HepG2 (cell line): Measurements from ENCODE around the gene TMBIM6. TPM values are rescaled to one million over a fixed set of nuclear protein-coding genes. Genes with fewer than 3 reads are reported as not detected.

Experiments used
- ATF7 ChIP-seq, 2 experiments: fragments of 450-650 bp in 1 of 2; sonication (generic) in 1 of 2; formaldehyde crosslinking in 1 of 2; IDR thresholded peaks; 2 replicates each; pipeline versions ENCODE4 v1.4.0 to v1.6.1; 2016 to 2020; ENCODE audit warnings: antibody characterized with exemption in 1 of 2, mild to moderate bottlenecking in 1 of 2, missing genetic modification reagents in 1 of 2
- CC2D1A ChIP-seq: sonication (generic); formaldehyde crosslinking; IDR thresholded peaks from 2 replicates; pipeline ENCODE4 v1.8.1; 2023; ENCODE audit warnings: mild to moderate bottlenecking, missing genetic modification reagents
- CERS6 ChIP-seq: sonication (generic); formaldehyde crosslinking; IDR thresholded peaks from 2 replicates; pipeline ENCODE4 v1.5.0; 2020; ENCODE audit warnings: missing genetic modification reagents
- CHCHD3 ChIP-seq: sonication (generic); formaldehyde crosslinking; IDR thresholded peaks from 2 replicates; pipeline ENCODE4 v1.8.0; 2022; ENCODE audit warnings: mild to moderate bottlenecking, missing genetic modification reagents, moderate library complexity
- CSRNP2 ChIP-seq: sonication (generic); formaldehyde crosslinking; conservative IDR thresholded peaks from 2 replicates; pipeline ENCODE4 v1.8.0; 2022; ENCODE audit warnings: low read depth, missing genetic modification reagents
- IRX3 ChIP-seq: sonication (generic); formaldehyde crosslinking; IDR thresholded peaks from 2 replicates; pipeline ENCODE4 v1.8.1; 2023; ENCODE audit warnings: mild to moderate bottlenecking, low read depth, missing genetic modification reagents, borderline replicate concordance
- JARID2 ChIP-seq: sonication (generic); formaldehyde crosslinking; IDR thresholded peaks from 2 replicates; pipeline ENCODE4 v1.8.1; 2023; ENCODE audit warnings: missing genetic modification reagents, inconsistent platforms; ENCODE audit not compliant: insufficient replicate concordance
- KDM5A ChIP-seq: fragments of 200-600 bp; sonication (generic); IDR thresholded peaks from 2 replicates; pipeline ENCODE4 v1.7.0; 2018; ENCODE audit warnings: antibody characterized with exemption, mild to moderate bottlenecking, low read length, borderline replicate concordance
- KMT2B ChIP-seq: IDR thresholded peaks from 2 replicates; pipeline ENCODE4 v1.6.1; 2016; ENCODE audit warnings: missing genetic modification reagents, missing compliant biosample characterization
- MAFG ChIP-seq: sonication (generic); formaldehyde crosslinking; IDR thresholded peaks from 2 replicates; pipeline ENCODE4 v1.5.1; 2020; ENCODE audit warnings: mild to moderate bottlenecking, missing genetic modification reagents
- MEIS1 ChIP-seq: sonication (generic); formaldehyde crosslinking; IDR thresholded peaks from 2 replicates; pipeline ENCODE4 v1.9.0; 2021; ENCODE audit warnings: mild to moderate bottlenecking, missing genetic modification reagents, moderate library complexity, borderline replicate concordance
- NFE2L1 ChIP-seq: sonication (generic); formaldehyde crosslinking; IDR thresholded peaks from 2 replicates; pipeline ENCODE4 v1.4.0; 2020; ENCODE audit warnings: missing genetic modification reagents, mild to moderate bottlenecking, borderline replicate concordance
- PITX1 ChIP-seq: sonication (generic); formaldehyde crosslinking; IDR thresholded peaks from 2 replicates; pipeline ENCODE4 v1.5.1; 2020; ENCODE audit warnings: mild to moderate bottlenecking, missing genetic modification reagents
- SIN3A ChIP-seq: IDR thresholded peaks from 2 replicates; pipeline ENCODE4 v1.6.1; 2011; ENCODE audit warnings: low read depth, mild to moderate bottlenecking, control low read depth, low read length, borderline replicate concordance
- SUZ12 ChIP-seq: fragments of 150-350 bp; IDR thresholded peaks from 2 replicates; pipeline ENCODE4 v1.6.1; 2014; ENCODE audit warnings: low read depth, low read length
- ZBTB37 ChIP-seq: sonication (generic); formaldehyde crosslinking; IDR thresholded peaks from 2 replicates; pipeline ENCODE4 v1.4.0; 2020; ENCODE audit warnings: mild to moderate bottlenecking, missing genetic modification reagents
- ZNF136 ChIP-seq: sonication (generic); formaldehyde crosslinking; IDR thresholded peaks from 2 replicates; pipeline ENCODE4 v1.8.1; 2022; ENCODE audit warnings: low read depth, mild to moderate bottlenecking, moderate library complexity, missing genetic modification reagents
- ZNF446 ChIP-seq: sonication (generic); formaldehyde crosslinking; IDR thresholded peaks from 2 replicates; pipeline ENCODE4 v1.5.0; 2020; ENCODE audit warnings: mild to moderate bottlenecking, missing genetic modification reagents
- ZNF460 ChIP-seq: sonication (generic); formaldehyde crosslinking; IDR thresholded peaks from 2 replicates; pipeline ENCODE4 v1.5.1; 2020; ENCODE audit warnings: missing genetic modification reagents, mild to moderate bottlenecking, borderline replicate concordance
- ZNF564 ChIP-seq: sonication (generic); formaldehyde crosslinking; IDR thresholded peaks from 2 replicates; pipeline ENCODE4 v1.8.1; 2023; ENCODE audit warnings: mild to moderate bottlenecking, missing genetic modification reagents
- ZNF737 ChIP-seq: sonication (generic); formaldehyde crosslinking; IDR thresholded peaks from 2 replicates; pipeline ENCODE4 v1.5.0; 2020; ENCODE audit warnings: missing genetic modification reagents, mild to moderate bottlenecking, borderline replicate concordance
- ZNF776 ChIP-seq: sonication (generic); formaldehyde crosslinking; IDR thresholded peaks from 2 replicates; pipeline ENCODE4 v1.4.0; 2020; ENCODE audit warnings: mild to moderate bottlenecking, missing genetic modification reagents
- ZNF788 ChIP-seq: sonication (generic); formaldehyde crosslinking; IDR thresholded peaks from 2 replicates; pipeline ENCODE4 v1.5.0; 2020; ENCODE audit warnings: mild to moderate bottlenecking, missing genetic modification reagents, borderline replicate concordance
- polyA plus RNA-seq, 8 experiments: library from polyadenylated mRNA; depleted of rRNA in 3 of 8; stranded (reverse) in 7 of 8; unstranded in 1 of 8; fragments of >200 nt; fragmentation: Illumina TruSeq in 4 of 8; extraction: Trizol in 4 of 8; gene quantifications; 2 replicates each; pipeline versions ENCODE4 v1.2.1 to v1.2.3, GENCODE V29; 2011 to 2016; ENCODE audit warnings: low read depth in 4 of 8, missing spikeins in 1 of 8, mixed read lengths in 1 of 8; ENCODE audit not compliant: insufficient read depth in 1 of 8
- total RNA-seq, 5 experiments: library from RNA; depleted of rRNA; stranded (reverse); fragments of >200 nt; fragmentation: Illumina TruSeq; extraction: Trizol; gene quantifications; 2 replicates each; pipeline ENCODE4 v1.2.3, GENCODE V29; 2016; ENCODE audit warnings: low read depth in 1 of 5
- TF ChIP-seq, protein P1 (sequence below): sonication (generic); formaldehyde crosslinking; conservative IDR thresholded peaks from 2 replicates; pipeline ENCODE4 v1.8.0; 2022; ENCODE audit warnings: mild to moderate bottlenecking, moderate library complexity, missing genetic modification reagents

Gene TMBIM6
- total and polyA plus RNA-seq, 2 of the 13 experiments (the other 11 are each of a cell fraction or from before 2014, with no cell fraction given) = 412 to 468 TPM

GRCh38 chr12:49741882-49742620, 694 bp downstream of the TMBIM6 start (continued):
- TF ChIP-seq PITX1 (CRISPR knock-in tag) = peak; percentile 51; the same call in 1 of the 2 replicates
- no peak for TF ChIP-seq CERS6 (CRISPR knock-in tag)
- TF ChIP-seq KMT2B = no peak; the same call in 1 of the 2 replicates
- no peak for TF ChIP-seq ATF7 (IDR thresholded peaks at IDR 0.05)
- no peak for TF ChIP-seq ATF7 (CRISPR knock-in tag; IDR thresholded peaks at IDR 0.05)
- TF ChIP-seq, protein P1, sequence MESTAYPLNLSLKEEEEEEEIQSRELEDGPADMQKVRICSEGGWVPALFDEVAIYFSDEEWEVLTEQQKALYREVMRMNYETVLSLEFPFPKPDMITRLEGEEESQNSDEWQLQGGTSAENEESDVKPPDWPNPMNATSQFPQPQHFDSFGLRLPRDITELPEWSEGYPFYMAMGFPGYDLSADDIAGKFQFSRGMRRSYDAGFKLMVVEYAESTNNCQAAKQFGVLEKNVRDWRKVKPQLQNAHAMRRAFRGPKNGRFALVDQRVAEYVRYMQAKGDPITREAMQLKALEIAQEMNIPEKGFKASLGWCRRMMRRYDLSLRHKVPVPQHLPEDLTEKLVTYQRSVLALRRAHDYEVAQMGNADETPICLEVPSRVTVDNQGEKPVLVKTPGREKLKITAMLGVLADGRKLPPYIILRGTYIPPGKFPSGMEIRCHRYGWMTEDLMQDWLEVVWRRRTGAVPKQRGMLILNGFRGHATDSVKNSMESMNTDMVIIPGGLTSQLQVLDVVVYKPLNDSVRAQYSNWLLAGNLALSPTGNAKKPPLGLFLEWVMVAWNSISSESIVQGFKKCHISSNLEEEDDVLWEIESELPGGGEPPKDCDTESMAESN = no peak
- no peak for TF ChIP-seq ZNF564 (CRISPR knock-in tag)
- TF ChIP-seq IRX3 (CRISPR knock-in tag) = no peak; the same call in 1 of the 2 replicates
- TF ChIP-seq CC2D1A (CRISPR knock-in tag) = no peak
- TF ChIP-seq SIN3A = no peak
- no peak for TF ChIP-seq CSRNP2 (CRISPR knock-in tag)
- TF ChIP-seq ZBTB37 (CRISPR knock-in tag) = no peak; the same call in 1 of the 2 replicates
- no peak for TF ChIP-seq ZNF446
- no peak for TF ChIP-seq JARID2 (CRISPR knock-in tag)
- TF ChIP-seq MAFG (CRISPR knock-in tag) = no peak
- no peak for TF ChIP-seq MEIS1 (CRISPR knock-in tag)
- no peak for TF ChIP-seq CHCHD3 (CRISPR knock-in tag)
- TF ChIP-seq NFE2L1 (CRISPR knock-in tag) = no peak
- TF ChIP-seq ZNF136 (CRISPR knock-in tag) = no peak
- TF ChIP-seq ZNF788 (CRISPR knock-in tag) = no peak
- no peak for TF ChIP-seq SUZ12
- TF ChIP-seq ZNF737 = no peak
- no peak for TF ChIP-seq ZNF776 (CRISPR knock-in tag)
- no peak; the same call in 1 of the 2 replicates for TF ChIP-seq KDM5A
- no peak for TF ChIP-seq ZNF460 (CRISPR knock-in tag)
